ENCODE measurements around the gene SAMD14. TPM values are rescaled to one million over a fixed set of nuclear protein-coding genes. Genes with fewer than 3 reads are reported as not detected.

The SAMD14 gene
- total and polyA plus RNA-seq, 2 experiments from 2014 or later, result 0.70 to 4.7 TPM

DNA sequence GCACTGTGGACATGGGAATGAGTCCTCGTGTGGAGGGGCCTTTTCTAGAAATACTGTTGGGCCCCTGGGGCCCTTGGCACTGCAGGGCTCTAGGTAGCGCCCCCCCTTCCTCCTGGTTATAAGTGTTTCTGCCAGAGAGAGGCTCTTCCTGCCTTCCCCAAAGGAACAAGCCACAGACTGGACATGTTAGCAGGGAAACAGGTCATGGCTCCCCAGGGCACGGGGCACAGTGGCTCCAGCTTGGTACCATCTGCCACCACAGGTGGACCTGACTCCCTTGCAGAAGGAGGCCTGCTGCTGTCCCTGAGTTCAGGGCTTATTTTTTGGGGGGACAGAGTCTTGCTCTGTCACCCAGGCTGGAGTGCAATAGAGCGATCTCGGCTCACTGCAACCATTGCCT, 26.0 kb downstream of the SAMD14 start:
- Histone ChIP-seq H2AFZ (no peak overlapping the region), H3K27ac (ENCODE audit: low read depth) (no peak overlapping the region), H3K4me1 (ENCODE audit: insufficient read depth) (peaks cover 13% of the 10 kb centered on the region; the same call in 1 of the 2 replicates), H3K9me2 (ENCODE audit: insufficient read depth) (no peaks in the 10 kb centered on the region), H3K4me2 (no peak overlapping the region), H3K4me3 (no peak overlapping the region), H4K20me1 (replicated peaks; ENCODE audit: insufficient read depth) (no peaks in the 10 kb centered on the region), H3K79me2 (replicated peaks; ENCODE audit: insufficient read depth) (no peaks in the 10 kb centered on the region), H3K36me3 (ENCODE audit: insufficient read depth) (no peaks in the 10 kb centered on the region), H3F3A (replicated peaks; ENCODE audit: low read depth) (no peaks in the 10 kb centered on the region), H3K27me3 (ENCODE audit: insufficient read depth) (no peaks in the 10 kb centered on the region)
- peaks cover 17% of the 10 kb centered on the region for H3K4me1 Mint-ChIP-seq
- no peaks in the 10 kb centered on the region for H3K9me3 Mint-ChIP-seq
- peaks cover 2% of the 10 kb centered on the region; the same call in 1 of the 3 replicates for H3K36me3 Mint-ChIP-seq (ENCODE audit: low read depth)
- peaks cover 15% of the 10 kb centered on the region for H3K27me3 Mint-ChIP-seq (ENCODE audit: insufficient read depth, low read depth, poor library complexity)
- no peak for TF ChIP-seq NANOG (IDR thresholded peaks at IDR 0.05; ENCODE audit: borderline replicate concordance)
- TF ChIP-seq POLR2AphosphoS5 (IDR thresholded peaks at IDR 0.05; ENCODE audit: low read depth), result no peak
- no peak for TF ChIP-seq ZNF331 (CRISPR knock-in tag; IDR thresholded peaks at IDR 0.05; ENCODE audit: low read depth)
- no peak for TF ChIP-seq STAT1 (IDR thresholded peaks at IDR 0.05; ENCODE audit: unreplicated experiment)
- no peak for TF ChIP-seq EZH2phosphoT487 (IDR thresholded peaks at IDR 0.05; ENCODE audit: unreplicated experiment)
- no peak for TF ChIP-seq EZH2 (IDR thresholded peaks at IDR 0.05; ENCODE audit: low read depth, unreplicated experiment)
- TF ChIP-seq, protein P1, sequence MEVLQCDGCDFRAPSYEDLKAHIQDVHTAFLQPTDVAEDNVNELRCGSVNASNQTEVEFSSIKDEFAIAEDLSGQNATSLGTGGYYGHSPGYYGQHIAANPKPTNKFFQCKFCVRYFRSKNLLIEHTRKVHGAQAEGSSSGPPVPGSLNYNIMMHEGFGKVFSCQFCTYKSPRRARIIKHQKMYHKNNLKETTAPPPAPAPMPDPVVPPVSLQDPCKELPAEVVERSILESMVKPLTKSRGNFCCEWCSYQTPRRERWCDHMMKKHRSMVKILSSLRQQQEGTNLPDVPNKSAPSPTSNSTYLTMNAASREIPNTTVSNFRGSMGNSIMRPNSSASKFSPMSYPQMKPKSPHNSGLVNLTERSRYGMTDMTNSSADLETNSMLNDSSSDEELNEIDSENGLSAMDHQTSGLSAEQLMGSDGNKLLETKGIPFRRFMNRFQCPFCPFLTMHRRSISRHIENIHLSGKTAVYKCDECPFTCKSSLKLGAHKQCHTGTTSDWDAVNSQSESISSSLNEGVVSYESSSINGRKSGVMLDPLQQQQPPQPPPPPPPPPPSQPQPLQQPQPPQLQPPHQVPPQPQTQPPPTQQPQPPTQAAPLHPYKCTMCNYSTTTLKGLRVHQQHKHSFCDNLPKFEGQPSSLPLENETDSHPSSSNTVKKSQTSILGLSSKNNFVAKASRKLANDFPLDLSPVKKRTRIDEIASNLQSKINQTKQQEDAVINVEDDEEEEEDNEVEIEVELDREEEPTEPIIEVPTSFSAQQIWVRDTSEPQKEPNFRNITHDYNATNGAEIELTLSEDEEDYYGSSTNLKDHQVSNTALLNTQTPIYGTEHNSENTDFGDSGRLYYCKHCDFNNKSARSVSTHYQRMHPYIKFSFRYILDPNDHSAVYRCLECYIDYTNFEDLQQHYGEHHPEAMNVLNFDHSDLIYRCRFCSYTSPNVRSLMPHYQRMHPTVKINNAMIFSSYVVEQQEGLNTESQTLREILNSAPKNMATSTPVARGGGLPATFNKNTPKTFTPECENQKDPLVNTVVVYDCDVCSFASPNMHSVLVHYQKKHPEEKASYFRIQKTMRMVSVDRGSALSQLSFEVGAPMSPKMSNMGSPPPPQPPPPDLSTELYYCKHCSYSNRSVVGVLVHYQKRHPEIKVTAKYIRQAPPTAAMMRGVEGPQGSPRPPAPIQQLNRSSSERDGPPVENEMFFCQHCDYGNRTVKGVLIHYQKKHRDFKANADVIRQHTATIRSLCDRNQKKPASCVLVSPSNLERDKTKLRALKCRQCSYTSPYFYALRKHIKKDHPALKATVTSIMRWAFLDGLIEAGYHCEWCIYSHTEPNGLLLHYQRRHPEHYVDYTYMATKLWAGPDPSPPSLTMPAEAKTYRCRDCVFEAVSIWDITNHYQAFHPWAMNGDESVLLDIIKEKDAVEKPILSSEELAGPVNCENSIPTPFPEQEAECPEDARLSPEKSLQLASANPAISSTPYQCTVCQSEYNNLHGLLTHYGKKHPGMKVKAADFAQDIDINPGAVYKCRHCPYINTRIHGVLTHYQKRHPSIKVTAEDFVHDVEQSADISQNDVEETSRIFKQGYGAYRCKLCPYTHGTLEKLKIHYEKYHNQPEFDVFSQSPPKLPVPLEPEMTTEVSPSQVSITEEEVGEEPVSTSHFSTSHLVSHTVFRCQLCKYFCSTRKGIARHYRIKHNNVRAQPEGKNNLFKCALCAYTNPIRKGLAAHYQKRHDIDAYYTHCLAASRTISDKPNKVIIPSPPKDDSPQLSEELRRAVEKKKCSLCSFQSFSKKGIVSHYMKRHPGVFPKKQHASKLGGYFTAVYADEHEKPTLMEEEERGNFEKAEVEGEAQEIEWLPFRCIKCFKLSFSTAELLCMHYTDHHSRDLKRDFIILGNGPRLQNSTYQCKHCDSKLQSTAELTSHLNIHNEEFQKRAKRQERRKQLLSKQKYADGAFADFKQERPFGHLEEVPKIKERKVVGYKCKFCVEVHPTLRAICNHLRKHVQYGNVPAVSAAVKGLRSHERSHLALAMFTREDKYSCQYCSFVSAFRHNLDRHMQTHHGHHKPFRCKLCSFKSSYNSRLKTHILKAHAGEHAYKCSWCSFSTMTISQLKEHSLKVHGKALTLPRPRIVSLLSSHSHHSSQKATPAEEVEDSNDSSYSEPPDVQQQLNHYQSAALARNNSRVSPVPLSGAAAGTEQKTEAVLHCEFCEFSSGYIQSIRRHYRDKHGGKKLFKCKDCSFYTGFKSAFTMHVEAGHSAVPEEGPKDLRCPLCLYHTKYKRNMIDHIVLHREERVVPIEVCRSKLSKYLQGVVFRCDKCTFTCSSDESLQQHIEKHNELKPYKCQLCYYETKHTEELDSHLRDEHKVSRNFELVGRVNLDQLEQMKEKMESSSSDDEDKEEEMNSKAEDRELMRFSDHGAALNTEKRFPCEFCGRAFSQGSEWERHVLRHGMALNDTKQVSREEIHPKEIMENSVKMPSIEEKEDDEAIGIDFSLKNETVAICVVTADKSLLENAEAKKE (CRISPR knock-in tag; IDR thresholded peaks at IDR 0.05), result no peak
- no peak for TF ChIP-seq ZNF114 (CRISPR knock-in tag; IDR thresholded peaks at IDR 0.05)
- no peak overlapping the region for H3K4me3 Mint-ChIP-seq
- ATAC-seq (no peak), DNase-seq (ENCODE audit: low spot score) (no peak)
- H3K27ac Mint-ChIP-seq, result no peak overlapping the region

All from GM23338 (cell line).